Activated T-helper 1 cell treated with Interleukin-2 at 50 U/mL for 16 hours (primary cell): ENCODE measurements around the gene RAX2.
"Not testable (repeated sequence)": the region's sequence is repeated elsewhere in the genome, so short reads cannot be mapped to it uniquely, and the experiment has no call there.

Source experiments
- DNase-seq: peaks from one replicate; pipeline ENCODE4 v3.0.0-alpha.2; 2020; ENCODE audit warnings: low read depth

The RAX2 gene

DNA sequence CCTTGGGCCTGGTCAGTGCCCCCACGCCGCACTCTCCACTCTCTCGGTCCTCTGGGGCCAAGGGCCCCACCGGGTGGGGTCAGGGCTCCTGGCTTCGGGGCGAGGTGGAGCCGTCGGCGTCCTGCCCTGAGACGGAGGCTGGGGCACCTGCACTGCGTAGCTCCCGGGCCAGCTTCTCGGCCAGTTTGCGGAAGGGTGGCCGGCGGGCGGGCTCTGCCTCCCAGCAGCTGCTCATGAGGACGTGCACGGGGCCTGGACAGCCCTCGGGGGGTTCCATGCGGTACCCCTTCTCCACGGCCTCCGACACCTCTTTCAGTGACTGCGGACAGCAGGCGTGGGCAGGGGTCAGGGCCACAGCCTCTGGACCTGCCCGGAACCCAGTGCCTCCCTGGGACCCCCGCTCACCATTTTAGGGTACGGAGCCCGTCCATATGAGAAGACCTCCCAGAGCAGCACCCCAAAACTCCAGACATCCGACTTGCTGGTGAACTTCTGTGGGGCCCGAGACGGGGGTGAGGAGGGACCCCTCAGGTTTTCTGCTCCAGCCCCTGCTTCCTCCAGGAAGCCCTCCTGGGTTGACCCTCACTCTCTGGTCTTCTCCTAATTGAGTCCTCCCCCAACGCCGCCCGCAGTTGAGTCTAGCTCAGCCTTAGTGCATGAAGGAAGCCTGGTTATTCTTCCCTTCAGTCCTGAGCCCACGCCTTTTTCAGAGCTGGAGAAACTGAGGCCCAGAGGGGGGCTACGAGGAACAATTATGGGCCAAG is 6.3 kb upstream of the RAX2 start:
- DNase-seq: no peak

DNA sequence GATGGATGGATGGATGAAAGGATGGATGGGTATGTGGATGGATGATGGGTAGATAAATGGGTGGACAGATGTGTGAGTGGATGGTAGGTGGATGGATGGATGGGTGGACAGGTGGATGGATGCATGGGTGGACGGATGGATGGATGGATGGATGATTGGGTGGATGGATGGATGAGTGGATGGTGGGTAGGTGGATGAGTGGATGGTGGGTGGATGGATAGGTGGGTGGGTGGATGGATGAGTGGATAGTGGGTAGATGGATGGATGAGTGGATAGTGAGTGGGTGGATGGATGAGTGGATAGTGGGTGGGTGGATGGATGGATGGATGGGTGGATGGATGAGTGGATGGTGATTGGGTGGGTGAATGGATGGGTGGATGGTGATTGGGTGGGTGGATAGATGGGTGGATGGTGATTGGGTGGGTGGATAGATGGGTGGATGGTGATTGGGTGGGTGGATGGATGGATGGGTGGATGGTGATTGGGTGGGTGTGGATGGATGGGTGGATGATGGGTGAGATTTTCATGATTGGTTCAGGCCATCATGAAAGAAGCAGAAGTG is 4.5 kb upstream of the RAX2 start:
- no peak for DNase-seq

DNA sequence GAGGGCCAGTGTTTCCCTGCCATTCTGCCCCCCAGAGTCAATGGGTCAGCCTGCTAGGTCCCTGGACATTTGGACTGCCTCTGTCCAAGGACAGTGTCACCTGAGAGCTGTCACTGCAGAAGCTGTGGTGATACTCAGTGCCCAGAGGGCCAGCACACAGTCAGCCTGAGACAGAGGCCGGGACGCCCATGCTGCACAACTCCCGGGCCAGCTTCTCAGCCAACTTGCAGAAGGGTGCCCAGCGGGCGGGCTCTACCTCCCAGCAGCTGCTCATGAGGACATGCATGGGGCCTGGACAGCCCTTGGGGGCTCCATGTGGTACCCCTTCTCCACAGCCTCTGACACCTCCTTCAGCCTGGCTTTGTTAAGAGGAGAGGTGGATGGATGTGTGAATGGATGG is 3.8 kb upstream of the RAX2 start:
- no peak for DNase-seq

DNA sequence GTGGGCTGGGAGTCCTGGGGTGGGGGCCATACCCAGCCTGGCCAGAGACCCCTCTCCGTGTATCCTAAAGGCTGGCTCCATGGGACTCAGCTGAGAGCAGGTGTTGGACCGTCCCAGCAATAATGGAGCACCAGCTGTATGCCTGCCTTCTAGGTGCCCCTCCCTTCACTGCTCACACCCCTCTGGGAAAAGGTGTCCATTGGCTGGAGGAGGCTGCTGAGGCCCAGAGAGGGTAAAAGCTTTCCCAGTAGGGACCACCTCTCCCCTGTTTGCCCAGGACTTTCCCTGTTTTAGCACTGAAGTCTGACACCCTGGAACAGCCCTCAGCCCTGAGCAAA is 3.3 kb upstream of the RAX2 start:
- no peak for DNase-seq

DNA sequence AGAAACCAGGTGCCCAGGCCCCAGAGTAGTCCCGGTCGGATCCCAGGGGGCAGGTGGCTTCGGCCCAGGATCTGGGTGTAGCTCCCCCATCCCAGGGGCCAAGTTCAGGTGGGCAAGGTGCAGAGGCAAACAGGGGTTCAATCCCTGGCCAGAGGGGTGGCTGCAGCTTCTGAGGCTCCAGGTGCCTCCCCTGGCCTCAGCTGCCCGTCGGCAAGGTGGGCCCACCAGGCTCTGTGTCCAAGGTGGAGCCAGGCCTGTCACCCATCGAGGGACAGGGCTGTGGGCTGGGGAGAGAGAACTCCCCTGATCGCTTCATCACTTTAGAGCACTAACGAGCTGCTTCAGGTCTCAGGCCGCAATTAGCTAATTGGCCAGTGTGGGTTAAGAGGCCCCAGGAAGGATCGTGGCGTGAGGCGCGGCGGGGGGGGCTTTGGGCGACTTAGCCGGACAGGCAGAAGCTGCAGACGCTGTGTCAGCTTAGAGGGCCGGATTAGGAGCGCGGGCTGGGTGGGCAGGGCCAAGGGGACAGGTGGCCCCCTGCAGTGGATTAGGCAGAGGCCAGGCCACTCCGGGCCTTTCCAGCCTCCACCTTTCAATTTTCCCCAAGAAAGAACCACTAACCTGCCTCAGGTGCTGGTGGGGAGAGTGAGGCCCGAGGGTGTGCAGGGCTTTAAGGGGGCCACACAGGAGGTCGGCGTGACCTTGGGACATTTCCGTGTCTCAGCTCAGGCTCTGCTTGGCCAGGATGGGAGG is 2.8 kb upstream of the RAX2 start:
- no peak for DNase-seq

DNA sequence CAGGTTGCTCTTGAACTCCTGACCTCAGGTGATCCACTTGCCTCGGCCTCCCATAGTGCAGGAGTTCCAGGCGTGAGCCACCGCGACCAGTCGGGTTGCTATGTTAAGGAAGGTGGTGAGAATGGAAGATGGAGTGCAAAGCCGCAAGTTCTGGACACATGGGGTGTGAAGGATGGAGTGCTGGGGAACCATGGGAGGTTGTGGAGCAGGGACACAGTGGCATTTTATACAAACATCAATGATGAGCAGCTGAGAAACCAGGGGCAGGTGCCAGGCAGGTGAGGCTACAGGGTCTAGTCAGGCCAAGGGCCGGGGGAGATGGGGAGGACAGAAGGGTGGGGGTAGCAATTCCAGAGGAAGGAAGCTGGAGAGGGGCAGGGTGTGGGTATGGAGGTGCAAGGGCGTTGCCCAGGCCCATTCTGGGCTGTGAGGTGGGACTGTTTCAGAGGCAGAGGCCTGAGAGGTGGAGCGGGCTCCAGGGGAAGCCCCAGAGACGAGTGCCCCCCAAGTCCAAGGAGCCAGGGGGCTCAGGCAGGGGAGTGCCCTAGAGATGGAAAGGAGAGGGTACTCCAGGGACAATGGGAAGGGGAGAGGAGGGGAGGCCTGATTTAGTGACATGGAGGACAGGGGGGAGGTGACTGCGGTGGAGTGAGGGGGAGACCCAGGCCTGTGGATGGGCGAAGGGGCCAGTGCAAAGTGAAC is 1.9 kb upstream of the RAX2 start:
- DNase-seq: no peak

DNA sequence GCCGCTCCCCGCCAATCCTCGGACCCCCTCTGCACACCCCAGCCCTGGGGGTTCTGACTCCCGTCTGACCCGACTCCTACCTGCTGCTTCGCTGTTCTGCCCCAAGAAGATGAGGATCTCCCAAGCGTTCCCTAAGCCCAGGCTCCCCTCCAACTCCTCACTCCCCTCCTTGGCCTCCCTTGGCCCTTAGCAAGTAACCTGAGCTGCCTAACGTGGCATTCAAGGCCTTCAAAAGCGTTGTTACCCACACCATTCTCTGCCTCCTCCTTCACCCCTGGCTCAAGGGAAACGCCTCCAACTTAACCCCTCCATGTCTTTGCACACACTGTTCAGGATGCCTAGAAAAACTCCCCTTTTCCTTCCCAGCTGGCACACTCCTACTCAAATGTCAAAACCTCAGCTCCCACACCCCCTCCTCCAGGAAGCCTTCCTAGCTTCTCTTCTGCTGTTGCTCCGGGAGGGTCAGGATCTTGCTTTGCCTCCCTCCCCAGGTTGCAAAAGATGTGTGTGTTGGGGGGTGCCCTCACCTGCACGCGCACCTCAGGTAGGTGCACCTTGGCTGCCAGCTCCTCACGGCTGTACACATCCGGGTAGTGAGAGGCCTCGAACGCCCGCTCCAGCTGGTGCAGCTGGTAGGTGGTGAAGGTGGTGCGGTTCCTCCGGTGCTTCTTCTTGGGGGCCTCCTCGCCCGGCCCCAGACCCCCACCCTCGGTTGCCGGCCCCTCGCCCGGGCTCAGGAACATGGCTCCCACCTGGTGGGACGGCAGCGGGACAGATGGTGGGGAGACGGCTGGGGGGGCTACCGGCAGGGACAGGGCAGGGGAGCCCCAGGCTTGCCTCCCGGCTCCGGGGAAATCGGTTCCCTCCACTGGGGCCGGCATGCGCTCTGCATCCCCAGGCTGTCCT is 775 bp downstream of the RAX2 start:
- DNase-seq: no peak

DNA sequence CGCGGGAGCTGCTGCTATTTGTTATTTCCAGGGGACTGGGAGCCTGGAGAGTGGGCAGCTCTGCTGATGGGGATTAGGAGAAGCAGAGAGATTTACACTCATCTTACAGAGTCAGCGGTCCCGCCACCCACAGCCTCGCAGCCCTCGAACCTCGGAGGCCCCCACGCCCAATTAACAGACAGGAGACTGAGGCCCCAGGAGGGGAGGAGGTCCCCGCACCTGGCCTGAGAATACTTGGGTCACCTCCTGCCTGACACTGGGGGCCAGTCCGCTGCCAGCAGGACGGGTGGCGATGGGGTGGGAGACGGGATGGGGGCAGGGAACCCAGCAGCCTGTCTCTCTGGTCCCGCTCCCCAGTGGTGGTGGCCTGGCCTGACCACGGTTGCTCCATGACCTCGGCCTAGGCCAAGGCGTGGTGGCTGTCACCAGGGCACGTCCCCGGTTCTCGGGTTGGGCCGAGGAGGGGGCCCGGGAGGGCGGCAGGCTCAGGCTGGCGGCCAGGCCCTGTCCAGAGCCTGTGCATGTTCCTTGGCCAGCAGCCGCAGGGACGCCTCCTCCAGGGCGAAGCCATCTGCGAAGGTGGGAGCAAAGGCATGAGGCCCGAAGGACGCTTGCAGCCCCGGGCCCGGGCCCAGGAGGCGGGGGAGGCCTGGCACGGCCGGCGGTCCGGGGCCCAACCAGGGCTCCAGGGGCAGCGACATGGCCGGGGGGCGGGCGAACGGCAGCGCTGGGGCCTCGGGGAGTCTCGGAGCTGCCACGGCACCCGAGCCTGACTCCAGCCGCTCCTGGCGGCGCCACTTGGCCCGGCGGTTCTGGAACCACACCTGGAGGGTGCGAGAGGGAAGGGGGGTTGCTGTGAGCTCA is 1.7 kb downstream of the RAX2 start:
- DNase-seq: no peak

DNA sequence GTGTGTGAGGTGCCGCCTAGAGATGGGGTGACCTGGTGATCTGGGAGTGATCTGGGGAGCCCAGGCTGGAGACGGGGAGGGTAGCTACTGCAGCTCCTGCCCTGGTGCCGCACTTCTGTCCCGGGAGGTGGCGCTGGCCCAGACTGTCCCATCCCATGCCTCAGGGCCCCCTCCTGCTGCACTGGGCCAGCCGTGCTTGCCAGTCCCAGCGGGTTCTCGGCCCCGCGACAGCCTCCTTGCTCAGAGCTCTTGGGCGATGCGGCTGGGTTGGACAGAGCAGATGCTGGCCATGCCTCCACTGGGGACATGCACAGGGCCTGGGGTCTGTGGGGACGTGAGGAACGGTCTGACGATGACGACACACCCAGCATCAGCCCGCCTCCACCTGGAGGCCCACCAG is 2.5 kb downstream of the RAX2 start:
- DNase-seq: no peak

DNA sequence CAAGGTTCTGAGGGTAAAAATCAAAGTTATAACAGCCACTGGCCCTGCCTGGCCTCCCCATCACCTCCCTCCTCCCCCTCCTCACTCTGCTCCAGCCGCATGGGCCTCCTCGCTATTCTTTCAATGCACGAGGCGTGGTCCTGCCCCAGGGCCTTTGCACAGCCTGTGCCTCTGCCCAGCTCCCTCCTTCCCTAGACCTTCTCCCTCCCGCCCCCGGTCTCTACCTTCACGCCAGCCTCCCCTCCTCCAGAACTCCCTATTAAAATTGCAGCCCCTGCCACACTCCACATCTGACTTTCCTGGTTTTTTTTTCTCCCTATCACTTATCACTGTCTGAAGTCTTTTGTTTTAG is 3.3 kb downstream of the RAX2 start:
- no peak for DNase-seq

DNA sequence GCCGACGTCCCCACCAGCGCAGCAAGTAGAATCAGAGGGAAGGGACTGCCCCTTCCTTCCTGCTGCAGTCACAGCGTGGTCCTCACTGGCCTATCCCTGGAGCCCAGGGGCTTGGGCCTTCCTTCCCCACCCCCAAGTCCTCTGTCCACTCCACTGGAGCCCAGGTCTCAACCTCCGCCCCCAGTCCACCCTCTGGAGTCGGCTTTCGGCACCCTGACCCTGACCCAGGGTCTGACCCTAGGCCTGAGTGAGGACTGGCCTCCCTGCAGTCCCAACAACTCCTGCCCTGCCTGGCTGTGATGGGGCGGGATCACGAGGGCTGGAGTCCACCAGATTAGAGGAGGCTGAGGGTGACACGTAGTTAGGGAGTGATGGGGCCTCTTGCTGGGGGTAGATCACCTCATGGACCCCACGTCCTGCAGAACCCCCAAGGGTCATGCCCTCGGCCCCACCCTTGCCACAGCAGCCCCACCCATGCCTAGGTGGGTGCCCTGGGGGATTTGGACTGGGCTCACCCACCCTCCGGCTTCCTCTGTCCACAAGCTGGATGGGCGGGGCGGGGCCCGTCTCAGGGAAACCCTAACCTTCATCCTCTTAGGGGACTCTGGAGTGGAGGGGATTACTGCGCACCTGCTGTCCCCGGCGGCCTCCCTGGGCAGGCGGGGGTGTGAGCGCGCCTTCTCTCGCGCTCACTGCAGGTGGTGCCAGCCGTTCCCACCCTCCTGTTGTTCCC is 3.8 kb downstream of the RAX2 start:
- DNase-seq: no peak

DNA sequence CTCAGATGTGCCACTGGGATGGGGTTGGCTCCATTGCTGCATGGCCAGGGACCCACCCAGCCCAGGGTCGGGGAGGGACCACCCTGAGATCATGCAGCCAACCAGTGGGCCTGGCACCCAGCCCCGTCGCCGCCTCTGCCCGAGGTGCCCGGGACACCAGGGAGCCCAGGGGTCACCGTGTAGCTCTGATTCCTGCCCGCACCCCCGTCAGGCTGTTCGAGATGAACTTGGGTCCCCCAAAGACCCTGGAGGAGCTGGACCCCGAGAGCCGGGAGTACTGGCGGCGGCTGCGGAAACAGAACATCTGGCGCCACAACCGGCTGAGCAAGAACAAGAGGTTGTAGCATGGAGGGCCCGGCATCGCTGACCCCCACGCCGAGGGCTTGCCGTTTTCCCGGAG is 5.0 kb downstream of the RAX2 start:
- DNase-seq: no peak

DNA sequence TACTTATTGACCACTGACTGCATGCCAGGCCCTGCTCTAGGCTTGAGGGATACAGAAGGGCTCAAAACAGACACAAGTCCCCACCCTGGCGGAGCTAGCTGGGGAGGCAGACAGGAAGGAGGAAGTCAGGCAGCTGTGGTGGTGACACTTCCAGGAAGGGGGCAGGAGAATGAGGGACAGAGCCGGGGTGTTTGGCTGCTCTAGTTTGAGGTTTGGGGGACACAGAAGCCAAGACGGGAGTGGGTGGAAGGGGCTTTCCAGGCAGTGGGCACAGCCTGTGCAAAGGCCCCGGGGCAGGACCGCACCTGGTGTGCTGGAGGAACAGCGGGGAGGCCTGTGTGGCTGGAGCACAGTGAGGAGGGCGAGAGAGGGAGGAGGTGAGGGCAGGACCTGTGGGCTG is 5.5 kb downstream of the RAX2 start:
- DNase-seq: no peak

DNA sequence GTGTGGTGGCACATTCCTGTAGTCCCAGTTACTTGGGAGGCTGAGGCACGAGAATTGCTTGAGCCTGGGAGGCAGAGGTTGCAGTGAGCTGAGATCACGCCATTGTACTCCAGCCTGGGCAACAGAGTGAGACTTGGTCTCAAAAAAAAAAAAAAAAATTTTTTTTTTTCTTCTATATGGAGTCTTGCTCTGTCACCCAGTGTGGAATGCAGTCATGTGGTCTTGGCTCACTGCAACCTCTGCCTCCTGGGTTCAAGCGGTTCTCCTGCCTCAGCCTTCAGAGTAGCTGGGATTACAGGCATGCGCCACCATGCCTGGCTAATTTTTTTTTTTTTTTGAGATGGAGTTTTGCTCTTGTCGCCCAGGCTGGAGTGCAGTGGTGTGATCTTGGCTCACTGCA is 6.3 kb downstream of the RAX2 start:
- DNase-seq: not testable (repeated sequence)

DNA sequence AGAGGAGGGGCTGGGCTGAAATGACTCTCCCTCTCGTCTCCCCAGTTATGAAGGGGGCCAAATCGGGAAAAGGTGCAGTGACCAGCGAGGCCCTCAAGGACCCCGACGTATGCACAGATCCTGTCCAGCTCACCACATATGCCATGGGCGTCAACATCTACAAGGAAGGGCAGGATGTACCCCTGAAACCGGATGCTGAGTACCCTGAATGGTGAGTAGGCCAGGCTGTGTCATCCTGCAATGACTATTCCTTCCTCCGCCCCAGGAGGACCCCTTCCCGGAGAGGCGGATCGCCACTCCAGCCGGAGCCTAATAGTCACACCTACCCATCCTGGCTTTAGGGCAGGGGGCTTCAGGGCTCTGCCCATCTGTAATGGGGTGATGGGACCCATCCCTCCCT is 6.9 kb downstream of the RAX2 start:
- DNase-seq: no peak

DNA sequence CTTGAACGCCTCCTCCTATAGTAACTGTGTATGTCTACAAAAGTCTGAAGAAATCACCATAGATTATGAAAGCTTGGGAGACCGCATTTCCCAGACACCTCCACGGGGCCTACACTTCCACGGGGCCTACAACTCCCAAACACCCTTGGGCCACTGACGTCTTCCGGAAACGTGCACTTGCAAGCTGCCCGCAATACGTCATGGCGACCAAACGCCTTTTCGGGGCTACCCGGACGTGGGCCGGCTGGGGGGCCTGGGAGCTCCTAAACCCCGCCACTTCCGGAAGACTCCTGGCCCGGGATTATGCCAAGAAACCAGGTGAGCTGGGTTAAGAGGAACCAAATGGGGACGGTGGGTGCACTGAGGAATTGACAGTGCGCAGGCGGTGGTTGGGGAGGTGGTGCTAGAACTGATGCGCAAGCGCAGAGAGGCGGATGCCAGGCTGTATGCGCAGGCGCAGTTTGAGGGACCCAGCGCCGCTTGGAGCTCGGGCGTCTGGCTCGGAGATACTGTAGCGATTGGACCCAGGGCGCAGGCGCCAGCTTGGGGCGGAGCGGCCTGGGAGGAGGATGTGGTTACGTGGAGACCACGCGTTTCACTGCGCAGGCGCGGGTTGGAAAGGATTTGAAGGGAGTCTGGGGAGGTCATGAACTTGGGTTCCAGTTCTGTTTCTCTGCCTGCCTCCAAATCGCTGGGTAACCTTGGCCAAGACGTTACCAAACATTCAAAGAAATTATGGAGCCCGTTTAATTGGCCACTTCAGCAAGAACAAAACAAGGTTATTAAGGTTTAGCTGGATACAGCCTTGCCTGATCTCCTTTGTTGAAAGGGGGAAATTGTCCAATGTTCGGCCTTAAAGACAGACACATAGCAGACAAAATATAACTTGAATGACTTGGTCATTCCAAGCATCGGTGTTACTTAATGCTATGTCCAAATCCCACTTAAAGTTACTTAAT is 9.2 kb downstream of the RAX2 start, which contains the start of gene MRPL54:
Gene MRPL54, plus strand, starts transcription at position 182 of the 959 bp plus-strand sequence. Its CDS starts 19 bp downstream, at position 201.
- peak; percentile 99 for DNase-seq

DNA sequence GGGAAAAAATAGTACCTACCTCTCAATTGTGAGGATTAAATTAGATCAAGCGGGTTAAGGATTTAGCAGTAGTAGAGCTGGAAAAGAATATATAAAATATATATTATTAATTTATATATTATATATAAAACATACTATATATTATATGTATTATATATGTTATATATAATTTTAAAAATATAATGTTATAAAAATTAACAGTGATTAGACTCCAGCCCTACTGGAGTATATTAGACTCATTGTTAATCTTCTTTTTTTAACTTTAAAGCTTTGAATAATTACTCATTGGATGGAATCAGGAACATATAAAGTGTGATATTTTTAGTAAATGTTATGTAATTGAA is 9.9 kb downstream of the RAX2 start:
- DNase-seq: no peak

DNA sequence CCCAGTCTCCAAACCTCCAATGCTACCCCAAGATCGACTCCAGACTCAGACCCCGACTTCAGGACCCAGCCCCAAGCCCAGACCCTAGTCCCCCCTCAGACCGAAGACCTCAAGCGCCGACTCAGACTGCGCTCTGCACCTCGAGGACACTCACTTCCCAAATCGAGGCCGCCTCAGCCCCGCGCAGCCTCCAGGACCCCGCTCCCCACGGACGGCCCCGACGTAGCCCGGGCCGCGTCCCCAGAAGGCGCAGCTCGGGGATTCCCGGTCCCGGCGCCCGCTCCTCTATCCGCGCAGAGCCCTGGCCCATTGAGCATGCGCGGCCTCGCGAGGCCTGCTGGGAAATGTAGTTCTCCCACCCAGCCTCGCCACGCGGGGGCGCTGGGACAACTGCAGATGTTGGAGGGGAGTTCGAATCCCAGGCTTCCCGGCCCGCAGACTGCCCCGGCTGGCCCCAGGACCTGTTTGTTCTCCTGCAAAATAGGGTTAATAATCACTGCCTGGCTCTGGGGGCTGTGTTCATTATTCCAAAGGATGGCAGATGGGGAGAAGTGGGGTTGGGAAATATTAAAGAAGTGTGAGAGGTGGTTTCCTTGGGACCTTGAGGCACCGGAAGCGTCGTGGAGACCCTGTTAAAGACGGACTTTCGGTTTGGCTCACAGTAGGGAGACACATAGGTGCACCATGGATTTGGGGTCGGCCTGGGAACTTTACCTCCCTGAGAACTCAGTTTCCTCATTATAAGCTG is 10.5 kb downstream of the RAX2 start, which contains the start of gene APBA3:
Gene APBA3, minus strand, starts transcription at position 311 of the 748 bp plus-strand sequence. CDS start 1,428 bp downstream, outside the sequence.
- DNase-seq: peak; percentile 92
